ENCODE results near the gene SLC9A4. TPM values are rescaled to one million over a fixed set of nuclear protein-coding genes. Genes with fewer than 3 reads are reported as not detected.

SLC9A4 gene
- total and polyA plus RNA-seq, 9 of the 15 experiments (the other 6 are each of a cell fraction or from before 2014, with no cell fraction given): 0.04 to 0.15 (median 0.04) TPM; not detected in 5

GRCh38 chr2:102480285-102481195, 7.5 kb downstream of the SLC9A4 start:
- no TSS peak for BruUV-seq (replicated peaks)

GRCh38 chr2:102481931-102482330, 8.9 kb downstream of the SLC9A4 start:
- Histone ChIP-seq H3K4me1 (replicated peaks in 1 of 2; ENCODE audit: control insufficient read depth in 2 of 2, insufficient read depth in 2 of 2, low read length in 2 of 2) (peaks cover 0 to 9% of the 10 kb centered on the region in 2 experiments; a peak in 4 of 5 replicates), H3K27me3 (ENCODE audit: control insufficient read depth in 2 of 2, insufficient read depth in 2 of 2, low read length in 2 of 2) (peaks cover 5 to 29% of the 10 kb centered on the region in 2 experiments; a peak in 4 of 5 replicates), H3K9me1 (ENCODE audit: control insufficient read depth, insufficient read depth, low read length) (no peaks in the 10 kb centered on the region), H3K4me3 (no peak overlapping the region), H4K20me1 (replicated peaks; ENCODE audit: control insufficient read depth, insufficient read depth, low read length) (no peaks in the 10 kb centered on the region), H3K9me3 (replicated peaks; ENCODE audit: control insufficient read depth, insufficient read depth, low read depth, low read length) (no peaks in the 10 kb centered on the region), H3K9ac (ENCODE audit: insufficient read depth in 1 of 2, low read depth in 2 of 2, low read length in 2 of 2) (no peak overlapping the region), H3K36me3 (ENCODE audit: control insufficient read depth, insufficient read depth, low read length) (no peaks in the 10 kb centered on the region), H3K4me2 (ENCODE audit: insufficient read depth, low read length) (no peak overlapping the region), H2AFZ (ENCODE audit: low read depth, low read length) (no peak overlapping the region), H3K79me2 (ENCODE audit: control insufficient read depth, insufficient read depth, low read length) (no peaks in the 10 kb centered on the region), H3K27ac (ENCODE audit: extremely low read depth, low read depth, low read length) (no peak overlapping the region)
- POLR2A ChIA-PET: no interaction called here
- no peak for DNase-seq (ENCODE audit: extremely low read depth in 1 of 4, low spot score in 3 of 4)
- no peak for FAIRE-seq
- CTCF ChIA-PET (ENCODE audit: low intra/inter-chr PET ratio): interaction anchor here (0.7 kb wide), 1 partner anchor 498 kb away, joined by 3 read pairs; no protein-coding TSS in a partner anchor
- no TSS peak for BruUV-seq (replicated peaks)
- in situ Hi-C loops (cut with MboI): no loop called here
- no peak for ATAC-seq
- 7% methylated on average over 7 of the region's 7 CpGs for WGBS (ENCODE audit: insufficient coverage, low coverage, missing lambda C conversion rate)
- intact Hi-C loops (cut with micrococcal nuclease): no loop called here
- TF ChIP-seq SIRT6 (IDR thresholded peaks at IDR 0.05; ENCODE audit: low read depth, low read length) (no peak), HNRNPK (IDR thresholded peaks at IDR 0.05; ENCODE audit: low read depth, low read length, poor library complexity, severe bottlenecking) (no peak), SAFB2 (IDR thresholded peaks at IDR 0.05; ENCODE audit: borderline replicate concordance, low read depth, low read length, severe bottlenecking) (no peak), CLOCK (CRISPR knock-in tag; IDR thresholded peaks at IDR 0.05; ENCODE audit: borderline replicate concordance) (no peak), NFIX (CRISPR knock-in tag; IDR thresholded peaks at IDR 0.05; ENCODE audit: low read depth) (no peak)

More at GRCh38 chr2:102480285-102481195, 7.5 kb downstream of the SLC9A4 start:
- WGBS (ENCODE audit: insufficient coverage, low coverage, missing lambda C conversion rate): 2% methylated on average over 11 of the region's 11 CpGs
- no peaks in the 10 kb centered on the region for H3K36me3 ChIP-seq (ENCODE audit: control insufficient read depth, insufficient read depth, low read length)
- TF ChIP-seq ZNF77 (CRISPR knock-in tag; IDR thresholded peaks at IDR 0.05): no peak
- TF ChIP-seq CEBPG (CRISPR knock-in tag; IDR thresholded peaks at IDR 0.05): no peak
- peak in 1 of 2 experiments; percentile 85; a peak in 2 of 4 replicates for TF ChIP-seq CEBPG (tag; conservative IDR thresholded peaks at IDR 0.05 in 1 of 2, IDR thresholded peaks at IDR 0.05 in 1 of 2)
- H3K9me1 ChIP-seq (ENCODE audit: control insufficient read depth, insufficient read depth, low read length): no peaks in the 10 kb centered on the region
- H3K79me2 ChIP-seq (ENCODE audit: control insufficient read depth, insufficient read depth, low read length): no peaks in the 10 kb centered on the region
- DNase-seq (ENCODE audit: extremely low read depth in 1 of 4, low spot score in 3 of 4) (no peak), FAIRE-seq (no peak), ATAC-seq (no peak)
- intact Hi-C loops (cut with micrococcal nuclease): no loop called here
- peaks cover 5 to 24% of the 10 kb centered on the region in 2 experiments; a peak in 3 of 5 replicates for H3K27me3 ChIP-seq (ENCODE audit: control insufficient read depth in 2 of 2, insufficient read depth in 2 of 2, low read length in 2 of 2)
- H2AFZ ChIP-seq (ENCODE audit: low read depth, low read length): no peak overlapping the region
- no peaks in the 10 kb centered on the region for H3K9me3 ChIP-seq (replicated peaks; ENCODE audit: control insufficient read depth, insufficient read depth, low read depth, low read length)
- no peak overlapping the region for H3K9ac ChIP-seq (ENCODE audit: insufficient read depth in 1 of 2, low read depth in 2 of 2, low read length in 2 of 2)
- ChIA-PET POLR2A (no interaction called here), CTCF (ENCODE audit: low intra/inter-chr PET ratio) (no interaction called here)
- in situ Hi-C loops (cut with MboI): no loop called here
- H3K4me3 ChIP-seq: no peak overlapping the region
- no peak overlapping the region for H3K27ac ChIP-seq (ENCODE audit: extremely low read depth, low read depth, low read length)
- H4K20me1 ChIP-seq (replicated peaks; ENCODE audit: control insufficient read depth, insufficient read depth, low read length): no peaks in the 10 kb centered on the region
- H3K4me1 ChIP-seq (replicated peaks in 1 of 2; ENCODE audit: control insufficient read depth in 2 of 2, insufficient read depth in 2 of 2, low read length in 2 of 2): peaks cover 0 to 9% of the 10 kb centered on the region in 2 experiments; a peak in 4 of 5 replicates
- no peak overlapping the region for H3K4me2 ChIP-seq (ENCODE audit: insufficient read depth, low read length)

Measured in K562 (cell line).